Loucy (cell line): Measurements from ENCODE around the gene HSPB9.

Source experiments
- H2AFZ ChIP-seq: fragments of 200-600 bp; sonication (generic); 2 replicates; pipeline ENCODE4 v1.6.0; 2016; ENCODE audit warnings: antibody characterized with exemption, mild to moderate bottlenecking, low read length, moderate library complexity
- H3F3A ChIP-seq: fragments of 200-600 bp; 2 replicates; pipeline ENCODE4 v1.6.0; 2016; ENCODE audit warnings: antibody characterized with exemption, low read depth, mild to moderate bottlenecking
- H3K27me3 ChIP-seq: fragments of 200-600 bp; sonication (generic); 2 replicates; pipeline ENCODE4 v1.6.1; 2014; ENCODE audit warnings: low read length, mild to moderate bottlenecking; ENCODE audit not compliant: insufficient read depth, poor library complexity, severe bottlenecking
- H3K36me3 ChIP-seq: fragments of 200-600 bp; sonication (generic); 2 replicates; pipeline ENCODE4 v1.6.1; 2016; ENCODE audit warnings: low read length; ENCODE audit not compliant: insufficient read depth
- H3K4me1 ChIP-seq: fragments of 200-600 bp; sonication (generic); 2 replicates; pipeline ENCODE4 v1.5.1; 2014; ENCODE audit warnings: low read length, mild to moderate bottlenecking; ENCODE audit not compliant: insufficient read depth, poor library complexity, severe bottlenecking
- H3K4me2 ChIP-seq: fragments of 200-600 bp; sonication (generic); 2 replicates; pipeline ENCODE4 v1.6.0; 2014; ENCODE audit warnings: antibody characterized with exemption, low read length, low read depth, mild to moderate bottlenecking; ENCODE audit not compliant: poor library complexity, severe bottlenecking
- H3K4me3 ChIP-seq: fragments of 200-600 bp; sonication (generic); 2 replicates; pipeline ENCODE4 v1.5.1; 2014; ENCODE audit warnings: low read length, mild to moderate bottlenecking, mixed read lengths; ENCODE audit not compliant: poor library complexity, severe bottlenecking
- H3K79me2 ChIP-seq: fragments of 200-600 bp; sonication (generic); 2 replicates; pipeline ENCODE4 v1.6.1; 2014; ENCODE audit warnings: low read length; ENCODE audit not compliant: insufficient read depth
- H3K9ac ChIP-seq: fragments of 200-600 bp; sonication (generic); 2 replicates; pipeline ENCODE4 v1.6.0; 2014; ENCODE audit warnings: mild to moderate bottlenecking, low read depth, low read length, moderate library complexity; ENCODE audit not compliant: poor library complexity, severe bottlenecking
- H3K9me2 ChIP-seq: fragments of 200-600 bp; sonication (generic); replicated peaks from 2 replicates; pipeline ENCODE4 v1.6.1; 2016; ENCODE audit warnings: low read depth, low read length, mixed read lengths
- H3K9me3 ChIP-seq: fragments of 200-600 bp; sonication (generic); 2 replicates; pipeline ENCODE4 v1.6.1; 2014; ENCODE audit warnings: mild to moderate bottlenecking, antibody characterized with exemption, low read length, low read depth; ENCODE audit not compliant: insufficient read depth
- H4K20me1 ChIP-seq: fragments of 200-600 bp; sonication (generic); 2 replicates; pipeline ENCODE4 v1.6.0; 2014; ENCODE audit warnings: antibody characterized with exemption, low read length, mild to moderate bottlenecking; ENCODE audit not compliant: insufficient read depth, poor library complexity, severe bottlenecking
- EZH2phosphoT487 ChIP-seq: fragments of 200-600 bp; IDR thresholded peaks from 2 replicates; pipeline ENCODE4 v1.6.1; 2018; ENCODE audit warnings: antibody characterized with exemption, mild to moderate bottlenecking, moderate library complexity, borderline replicate concordance
- TF ChIP-seq, protein P1 (sequence below): fragments of 200-600 bp; sonication (generic); conservative IDR thresholded peaks from 2 replicates; pipeline ENCODE4 v1.5.1; 2014; ENCODE audit warnings: mild to moderate bottlenecking, antibody characterized with exemption, low read length

HSPB9 gene

DNA sequence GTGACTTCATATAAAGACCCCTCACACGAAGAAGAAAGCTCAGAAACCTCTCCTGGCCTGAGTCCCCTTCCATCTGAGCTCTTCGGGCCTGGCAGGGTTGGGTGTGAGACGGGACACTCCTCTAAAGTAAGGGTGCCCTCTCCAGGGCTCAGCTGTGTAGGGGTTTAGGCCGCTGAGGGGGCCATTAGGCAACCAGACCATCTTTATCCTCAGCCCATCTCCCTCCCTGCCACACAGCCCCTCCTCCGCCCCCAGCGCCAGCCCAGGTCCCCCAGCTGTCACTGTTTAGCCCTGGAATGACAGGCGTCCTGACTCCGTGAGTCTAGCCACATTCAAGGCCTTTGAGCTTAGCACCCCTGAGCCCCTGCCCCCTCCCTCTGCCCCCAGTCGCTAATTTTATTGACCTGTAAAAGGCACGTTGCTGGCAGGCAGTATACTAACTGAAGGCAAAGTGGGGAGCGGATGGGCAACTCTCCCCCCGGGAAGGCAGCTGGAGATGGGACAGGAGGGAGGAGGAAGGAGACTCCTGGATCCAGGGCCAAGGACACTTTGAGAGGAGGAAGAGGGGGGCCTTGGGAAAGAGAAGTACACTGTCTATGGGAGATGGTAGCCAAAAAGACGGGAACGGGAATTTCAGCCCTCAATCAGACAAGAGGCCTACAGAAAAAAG is 23.7 kb upstream of the HSPB9 start:
- Histone ChIP-seq H3K4me2 (no peak overlapping the region), H3K4me1 (no peaks in the 10 kb centered on the region)

DNA sequence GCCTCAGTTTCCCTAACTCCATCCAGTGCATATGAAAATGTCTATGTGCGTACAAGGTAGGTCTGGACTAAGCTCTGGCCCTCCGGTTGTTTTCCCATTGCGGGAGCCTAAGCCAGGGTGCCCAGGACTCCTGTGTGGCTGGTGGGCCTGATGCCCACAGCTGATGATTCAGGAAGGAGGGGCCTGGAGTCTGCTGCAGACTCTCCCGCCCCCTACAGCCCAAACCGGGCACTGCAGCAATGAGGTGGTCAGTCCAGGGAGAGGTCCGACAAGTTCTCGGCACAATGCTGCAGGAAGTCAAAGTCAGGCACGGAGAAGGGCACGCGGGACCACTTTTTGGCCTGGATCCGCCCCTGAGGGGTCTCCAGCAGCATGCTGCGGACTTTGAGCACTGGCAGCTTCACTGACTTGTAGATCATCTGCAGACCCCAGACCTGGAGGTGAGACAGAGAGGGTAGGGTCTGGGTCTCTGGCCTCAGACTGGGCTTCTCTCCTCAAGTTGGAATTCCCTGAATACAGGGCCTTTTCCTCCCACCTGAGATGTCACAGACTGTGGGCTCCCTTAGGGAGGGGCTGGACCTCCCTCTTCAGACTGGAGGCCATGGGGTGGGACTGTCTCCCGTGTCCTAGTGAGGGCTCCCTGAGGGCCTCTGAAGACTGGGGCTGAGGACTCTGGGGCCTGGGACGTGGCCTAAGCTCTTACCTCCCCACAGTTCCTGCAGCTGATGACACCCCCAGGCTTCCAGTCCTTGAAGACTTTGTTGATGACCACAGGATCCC is 20.9 kb upstream of the HSPB9 start:
- no peaks in the 10 kb centered on the region for H3F3A ChIP-seq
- no peaks in the 10 kb centered on the region for H3K9me2 ChIP-seq
- H2AFZ ChIP-seq, result no peak overlapping the region
- no peak overlapping the region for H3K4me3 ChIP-seq
- no peak overlapping the region for H3K4me2 ChIP-seq
- H3K9me3 ChIP-seq, result no peaks in the 10 kb centered on the region
- H3K36me3 ChIP-seq, result no peaks in the 10 kb centered on the region
- H3K79me2 ChIP-seq, result no peaks in the 10 kb centered on the region
- no peaks in the 10 kb centered on the region for H3K27me3 ChIP-seq
- no peak for TF ChIP-seq EZH2phosphoT487
- TF ChIP-seq, protein P1, sequence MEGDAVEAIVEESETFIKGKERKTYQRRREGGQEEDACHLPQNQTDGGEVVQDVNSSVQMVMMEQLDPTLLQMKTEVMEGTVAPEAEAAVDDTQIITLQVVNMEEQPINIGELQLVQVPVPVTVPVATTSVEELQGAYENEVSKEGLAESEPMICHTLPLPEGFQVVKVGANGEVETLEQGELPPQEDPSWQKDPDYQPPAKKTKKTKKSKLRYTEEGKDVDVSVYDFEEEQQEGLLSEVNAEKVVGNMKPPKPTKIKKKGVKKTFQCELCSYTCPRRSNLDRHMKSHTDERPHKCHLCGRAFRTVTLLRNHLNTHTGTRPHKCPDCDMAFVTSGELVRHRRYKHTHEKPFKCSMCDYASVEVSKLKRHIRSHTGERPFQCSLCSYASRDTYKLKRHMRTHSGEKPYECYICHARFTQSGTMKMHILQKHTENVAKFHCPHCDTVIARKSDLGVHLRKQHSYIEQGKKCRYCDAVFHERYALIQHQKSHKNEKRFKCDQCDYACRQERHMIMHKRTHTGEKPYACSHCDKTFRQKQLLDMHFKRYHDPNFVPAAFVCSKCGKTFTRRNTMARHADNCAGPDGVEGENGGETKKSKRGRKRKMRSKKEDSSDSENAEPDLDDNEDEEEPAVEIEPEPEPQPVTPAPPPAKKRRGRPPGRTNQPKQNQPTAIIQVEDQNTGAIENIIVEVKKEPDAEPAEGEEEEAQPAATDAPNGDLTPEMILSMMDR, result peak; percentile 98
- H3K9ac ChIP-seq, result no peak overlapping the region
- H3K4me1 ChIP-seq, result no peaks in the 10 kb centered on the region
- H4K20me1 ChIP-seq, result no peaks in the 10 kb centered on the region

More for the DNA sequence above, 23.7 kb upstream of the HSPB9 start:
- Histone ChIP-seq H3K27me3 (no peaks in the 10 kb centered on the region), H3K79me2 (no peaks in the 10 kb centered on the region), H3K36me3 (no peaks in the 10 kb centered on the region), H3K9me3 (no peaks in the 10 kb centered on the region), H3K9ac (no peak overlapping the region), H3K4me3 (no peak overlapping the region), H3K9me2 (no peaks in the 10 kb centered on the region), H2AFZ (no peak overlapping the region), H3F3A (no peaks in the 10 kb centered on the region), H4K20me1 (no peaks in the 10 kb centered on the region)
- TF ChIP-seq, protein P1, result no peak
- no peak for TF ChIP-seq EZH2phosphoT487

DNA sequence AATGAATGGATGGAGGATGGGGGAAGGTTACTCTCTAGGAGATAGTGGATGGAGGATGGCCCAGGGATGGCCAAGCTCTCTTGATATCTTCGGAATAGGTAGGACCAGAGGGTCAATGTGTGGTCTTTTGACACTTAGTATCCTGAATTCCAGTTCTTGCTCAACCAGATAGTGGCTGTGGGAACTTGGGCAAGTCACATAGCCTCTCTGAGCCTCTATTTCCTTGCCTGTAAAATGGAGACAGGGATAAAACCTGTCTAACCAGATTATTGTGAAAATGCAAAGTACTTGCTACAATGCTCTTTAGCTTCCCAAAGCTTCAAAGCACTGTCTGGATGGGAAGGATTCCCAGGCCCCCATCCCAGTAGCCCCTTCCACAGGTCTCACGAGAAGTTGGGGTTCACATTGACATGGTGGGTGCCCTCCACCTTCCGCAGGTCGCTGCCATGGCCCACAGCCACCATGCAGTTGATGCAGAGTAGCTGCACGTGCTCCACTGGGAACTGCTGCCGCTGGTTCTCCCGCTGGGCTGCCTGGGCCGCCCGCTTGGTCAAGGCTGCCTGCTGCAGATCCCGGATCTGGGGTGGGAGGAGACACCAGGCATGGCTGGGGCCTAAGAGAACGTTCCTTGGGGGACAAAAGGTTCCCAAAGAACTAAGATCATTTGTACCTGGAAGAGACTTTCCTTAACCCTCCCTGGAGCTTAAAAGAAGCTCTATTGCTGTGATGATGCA is 19.2 kb upstream of the HSPB9 start:
- Histone ChIP-seq H3K36me3 (no peaks in the 10 kb centered on the region), H3K9me3 (no peaks in the 10 kb centered on the region), H3K27me3 (no peaks in the 10 kb centered on the region), H2AFZ (no peak overlapping the region), H3K4me2 (no peak overlapping the region), H4K20me1 (no peaks in the 10 kb centered on the region), H3K9ac (no peak overlapping the region), H3K4me3 (no peak overlapping the region), H3F3A (no peaks in the 10 kb centered on the region), H3K79me2 (no peaks in the 10 kb centered on the region), H3K9me2 (no peaks in the 10 kb centered on the region), H3K4me1 (no peaks in the 10 kb centered on the region)
- TF ChIP-seq EZH2phosphoT487, result no peak
- TF ChIP-seq, protein P1, result no peak
